HG03378 (cell line): ENCODE measurements around the gene RO60.

ENCODE experiments used
- ATAC-seq: cut with Tn5 transposase; IDR thresholded peaks from one replicate; pipeline ENCODE4 v1.9.1; 2021; ENCODE audit warnings: mild to moderate bottlenecking, moderate library complexity; ENCODE audit not compliant: unreplicated experiment

The RO60 gene

GRCh38 chr1:193104907-193105820 lies 45.8 kb downstream of the RO60 start, which contains the start of gene GLRX2:
Gene GLRX2, minus strand, starts transcription at chr1:193105414. Its CDS starts 32 bp downstream, at chr1:193105382.
- peak; percentile 80 for ATAC-seq

DNA sequence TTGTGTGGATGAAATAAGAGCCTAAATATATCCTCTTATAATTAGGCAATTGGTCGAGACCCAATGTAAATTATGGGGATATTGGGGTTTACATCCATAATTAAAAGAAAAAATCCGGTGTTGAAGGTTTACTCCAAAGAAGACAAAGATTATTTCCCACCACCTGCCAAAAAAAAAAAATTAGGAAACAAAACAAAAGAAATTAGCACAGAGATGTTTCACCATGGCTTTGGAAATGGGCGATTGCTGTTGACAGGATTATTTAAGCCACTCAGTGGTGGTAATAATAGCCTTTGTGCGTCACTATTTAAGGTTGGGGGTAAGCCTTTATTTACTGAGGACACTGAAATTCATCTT lies 46.4 kb downstream of the RO60 start:
- no peak for ATAC-seq

DNA sequence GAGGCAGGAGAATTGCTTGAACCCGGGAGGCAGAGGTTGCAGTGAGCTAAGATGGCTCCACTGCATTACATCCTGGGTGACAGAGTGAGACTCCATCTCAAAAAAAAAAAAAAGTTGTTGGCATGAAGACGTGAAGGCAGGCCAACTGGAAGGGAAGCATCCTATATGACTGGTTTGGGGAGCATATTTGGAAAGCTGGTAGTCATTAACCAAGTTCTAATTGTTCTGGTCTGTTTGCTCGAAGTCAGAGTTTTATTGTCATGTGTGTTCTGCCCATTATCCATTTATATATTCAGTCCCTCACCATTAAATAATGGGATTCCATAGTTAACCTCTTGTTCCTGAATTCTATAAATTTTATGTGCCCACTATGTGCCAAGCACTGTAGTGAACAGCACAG lies 49.1 kb downstream of the RO60 start:
- ATAC-seq = no peak
